SU-DHL-6 (cell line): ENCODE data around the gene PLSCR3.

Source experiments
- H2AFZ ChIP-seq: fragments of 200-600 bp; sonication (generic); 2 replicates; pipeline ENCODE4 v1.6.1; 2014; ENCODE audit warnings: low read depth, mild to moderate bottlenecking, moderate library complexity, mixed read lengths, antibody characterized with exemption, low read length; ENCODE audit not compliant: severe bottlenecking
- H3F3A ChIP-seq: fragments of 200-600 bp; shearing (Covaris generic); 2 replicates; pipeline ENCODE4 v1.6.0; 2016; ENCODE audit warnings: antibody characterized with exemption, mild to moderate bottlenecking; ENCODE audit not compliant: insufficient read depth
- H3K27ac ChIP-seq: fragments of 200-600 bp; sonication (generic); 2 replicates; pipeline ENCODE4 v1.5.1; 2016; ENCODE audit warnings: low read depth, mild to moderate bottlenecking, low read length, moderate library complexity, mixed read lengths
- H3K27me3 ChIP-seq: fragments of 200-600 bp; sonication (generic), shearing (Covaris generic); 2 replicates; pipeline ENCODE4 v1.6.0; 2014; ENCODE audit warnings: mild to moderate bottlenecking, low read length
- H3K36me3 ChIP-seq: fragments of 200-600 bp; sonication (generic); 2 replicates; pipeline ENCODE4 v1.6.1; 2014; ENCODE audit warnings: mild to moderate bottlenecking, low read length, mixed read lengths
- H3K4me2 ChIP-seq: fragments of 300-600, 200-600 bp; shearing (Covaris generic), sonication (generic); 2 replicates; pipeline ENCODE4 v1.6.0; 2014; ENCODE audit warnings: low read length, low read depth, mild to moderate bottlenecking; ENCODE audit not compliant: poor library complexity, severe bottlenecking
- H3K4me3 ChIP-seq: fragments of 200-600 bp; sonication (generic); 2 replicates; pipeline ENCODE4 v1.5.1; 2014; ENCODE audit warnings: antibody characterized with exemption, low read length, mild to moderate bottlenecking, mixed read lengths; ENCODE audit not compliant: insufficient read depth, poor library complexity, severe bottlenecking
- H3K79me2 ChIP-seq: fragments of 200-600 bp; sonication (generic); 2 replicates; pipeline ENCODE4 v1.6.1; 2014; ENCODE audit warnings: mild to moderate bottlenecking, low read length, moderate library complexity; ENCODE audit not compliant: insufficient read depth
- H3K9ac ChIP-seq: fragments of 200-600 bp; sonication (generic); 2 replicates; pipeline ENCODE4 v1.7.0; 2014; ENCODE audit warnings: mild to moderate bottlenecking, low read length
- H3K9me2 ChIP-seq: fragments of 200-600 bp; sonication (generic); replicated peaks from 2 replicates; pipeline ENCODE4 v1.6.1; 2014; ENCODE audit warnings: low read length; ENCODE audit not compliant: insufficient read depth
- H3K9me3 ChIP-seq: fragments of 200-600 bp; sonication (generic); 2 replicates; pipeline ENCODE4 v1.6.1; 2014; ENCODE audit warnings: low read length, mixed read lengths; ENCODE audit not compliant: insufficient read depth
- H4K20me1 ChIP-seq: fragments of 200-600 bp; sonication (generic); 2 replicates; pipeline ENCODE4 v1.6.1; 2014; ENCODE audit warnings: low read depth, mild to moderate bottlenecking, antibody characterized with exemption, low read length, moderate library complexity, mixed read lengths
- CTCF ChIP-seq: fragments of 200-600 bp; sonication (generic); IDR thresholded peaks from one replicate; pipeline ENCODE4 v1.5.1; 2017; ENCODE audit warnings: antibody characterized with exemption, mild to moderate bottlenecking, low read length, moderate library complexity; ENCODE audit not compliant: insufficient read depth, poor library complexity, severe bottlenecking
- EZH2phosphoT487 ChIP-seq: fragments of 200-600 bp; sonication (generic), shearing (Covaris generic); conservative IDR thresholded peaks from 2 replicates; pipeline ENCODE4 v1.6.1; 2018; ENCODE audit warnings: mild to moderate bottlenecking, antibody characterized with exemption, low read length, moderate library complexity, mixed read lengths

The PLSCR3 gene

GRCh38 chr17:7383371-7383741 lies 11.0 kb downstream of the PLSCR3 start:
- Histone ChIP-seq H2AFZ (no peak overlapping the region), H3K4me2 (peak overlapping the region; percentile 79)
- no peak for TF ChIP-seq EZH2phosphoT487
- no peak for TF ChIP-seq CTCF

GRCh38 chr17:7382901-7383300 lies 11.4 kb downstream of the PLSCR3 start:
- Histone ChIP-seq H3K9me2 (no peaks in the 10 kb centered on the region), H3K27ac (no peak overlapping the region), H3K9me3 (peaks cover 9% of the 10 kb centered on the region; the same call in 1 of the 2 replicates), H3K4me3 (no peak overlapping the region), H4K20me1 (no peaks in the 10 kb centered on the region), H2AFZ (no peak overlapping the region), H3K9ac (no peak overlapping the region), H3K36me3 (no peaks in the 10 kb centered on the region), H3K27me3 (no peaks in the 10 kb centered on the region), H3K79me2 (no peaks in the 10 kb centered on the region), H3F3A (no peaks in the 10 kb centered on the region), H3K4me2 (no peak overlapping the region)
- TF ChIP-seq EZH2phosphoT487, result no peak
- TF ChIP-seq CTCF, result no peak

More at GRCh38 chr17:7383371-7383741, 11.0 kb downstream of the PLSCR3 start:
- Histone ChIP-seq H3F3A (no peaks in the 10 kb centered on the region), H3K36me3 (no peaks in the 10 kb centered on the region), H3K9me2 (no peaks in the 10 kb centered on the region), H3K27me3 (no peaks in the 10 kb centered on the region), H3K27ac (no peak overlapping the region), H3K9ac (no peak overlapping the region; the same call in 1 of the 2 replicates), H3K4me3 (no peak overlapping the region), H3K79me2 (no peaks in the 10 kb centered on the region), H4K20me1 (no peaks in the 10 kb centered on the region), H3K9me3 (peaks cover 9% of the 10 kb centered on the region; the same call in 1 of the 2 replicates)

GRCh38 chr17:7380855-7381683 lies 13.3 kb downstream of the PLSCR3 start, which contains the start of gene TNK1:
TNK1 (plus strand) TSS chr17:7381089; CDS start chr17:7382927, 1,838 bp downstream.
- Histone ChIP-seq H3K4me2 (no peak within 1 kb of the TSS), H3K36me3 (no peaks in the 10 kb centered on the region), H3K27me3 (no peaks in the 10 kb centered on the region), H3K9ac (no peak within 1 kb of the TSS), H3K4me3 (no peak within 1 kb of the TSS), H3K9me3 (peaks cover 9% of the 10 kb centered on the region; the same call in 1 of the 2 replicates), H3K79me2 (no peaks in the 10 kb centered on the region), H2AFZ (no peak within 1 kb of the TSS), H3F3A (no peaks in the 10 kb centered on the region), H3K9me2 (no peaks in the 10 kb centered on the region), H3K27ac (no peak within 1 kb of the TSS), H4K20me1 (no peaks in the 10 kb centered on the region)
- TF ChIP-seq EZH2phosphoT487 (no peak), CTCF (no peak)
